Stimulated activated CD4-positive, alpha-beta T cell treated with anti-CD3 and anti-CD28 coated beads, Interleukin-4, amount 100 ng/mL, for 24 hours (primary cell): ENCODE data around the gene TBC1D32.
"Not testable (repeated sequence)": the region's sequence is repeated elsewhere in the genome, so short reads cannot be mapped to it uniquely, and the experiment has no call there.

ENCODE experiments used
- DNase-seq: peaks from one replicate; pipeline ENCODE4 v3.0.0-alpha.2; 2020

TBC1D32 gene

GRCh38 chr6:121093928-121094327, 240.4 kb downstream of the TBC1D32 start:
- no peak for DNase-seq

GRCh38 chr6:121090492-121090891, 243.8 kb downstream of the TBC1D32 start:
- DNase-seq = no peak

- no peak for DNase-seq
Measured at GRCh38 chr6:121086876-121087275, 247.4 kb downstream of the TBC1D32 start.

GRCh38 chr6:121076119-121076518, 258.2 kb downstream of the TBC1D32 start:
- DNase-seq = no peak

GRCh38 chr6:121068749-121069148, 265.5 kb downstream of the TBC1D32 start:
- DNase-seq = not testable (repeated sequence)

GRCh38 chr6:121067381-121067780, 266.9 kb downstream of the TBC1D32 start:
- no peak for DNase-seq

- DNase-seq = no peak
Measured at GRCh38 chr6:121064345-121064744, 269.9 kb downstream of the TBC1D32 start.

- DNase-seq = no peak
Measured at GRCh38 chr6:121055572-121056163, 278.6 kb downstream of the TBC1D32 start.

- not testable (repeated sequence) for DNase-seq
Measured at GRCh38 chr6:121048593-121048992, 285.7 kb downstream of the TBC1D32 start.

GRCh38 chr6:121044905-121045304, 289.4 kb downstream of the TBC1D32 start:
- not testable (repeated sequence) for DNase-seq

GRCh38 chr6:121043706-121044105, 290.6 kb downstream of the TBC1D32 start:
- DNase-seq = not testable (repeated sequence)

- DNase-seq = not testable (repeated sequence)
Measured at GRCh38 chr6:121043211-121043610, 291.1 kb downstream of the TBC1D32 start.

GRCh38 chr6:121042766-121043165, 291.5 kb downstream of the TBC1D32 start:
- no peak for DNase-seq

GRCh38 chr6:121040831-121041230, 293.4 kb downstream of the TBC1D32 start:
- no peak for DNase-seq

- DNase-seq = no peak
Measured at GRCh38 chr6:121033091-121033490, 301.2 kb downstream of the TBC1D32 start.

GRCh38 chr6:121032268-121033006, 301.8 kb downstream of the TBC1D32 start:
- DNase-seq = no peak
